ENCODE data around the gene METTL18. TPM values are rescaled to one million over a fixed set of nuclear protein-coding genes. Genes with fewer than 3 reads are reported as not detected.
"Not testable (repeated sequence)": the region's sequence is repeated elsewhere in the genome, so short reads cannot be mapped to it uniquely, and the experiment has no call there.

METTL18 gene
- total RNA-seq = 9.0 TPM

DNA sequence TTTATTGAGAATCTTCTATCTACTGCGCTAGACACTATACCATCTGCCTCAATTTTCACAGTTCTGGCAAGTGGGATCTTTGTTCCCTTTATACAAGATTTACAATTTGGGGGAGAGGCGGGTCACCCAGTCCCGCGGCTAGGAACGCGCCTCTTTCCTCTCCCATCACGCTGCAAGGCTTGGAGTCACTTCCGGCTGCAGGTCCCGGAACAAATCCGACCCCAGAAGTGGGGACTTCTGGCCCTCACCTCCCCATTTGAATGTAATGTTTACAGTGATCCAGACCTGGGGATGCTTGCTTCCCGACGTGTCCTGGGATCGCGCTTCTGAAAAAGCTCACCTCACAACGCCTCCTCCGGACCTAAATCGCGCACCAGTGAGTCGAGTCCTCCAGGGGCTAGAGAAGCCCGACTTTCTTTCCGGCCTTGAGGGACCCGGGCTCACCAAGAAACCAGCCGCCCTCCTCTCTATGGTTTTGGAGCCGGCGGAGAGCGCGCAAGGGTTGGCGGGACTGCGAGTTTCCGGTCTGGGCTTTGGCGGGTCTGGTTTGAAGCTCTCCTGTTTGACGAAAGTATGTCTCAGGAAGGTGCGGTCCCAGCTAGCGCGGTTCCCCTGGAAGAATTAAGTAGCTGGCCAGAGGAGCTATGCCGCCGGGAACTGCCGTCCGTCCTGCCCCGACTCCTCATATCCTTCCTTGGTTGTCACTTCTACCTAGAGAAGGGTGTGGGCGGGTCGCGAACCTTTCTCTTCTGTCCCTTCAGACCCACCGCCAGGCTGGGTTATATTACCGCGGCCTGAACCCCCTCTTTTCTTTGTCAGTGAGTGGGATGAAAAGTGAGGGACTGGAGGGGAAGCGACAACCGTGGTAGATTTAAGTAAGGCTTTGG lies at the start of gene METTL18:
Gene METTL18, minus strand, starts transcription at position 378 of the 887 bp plus-strand sequence. CDS start 1,212 bp downstream, outside the sequence.
- DNase-seq (ENCODE audit: low spot score in 2 of 2) = peak; percentile 69 to 82
- no peak for FAIRE-seq

GRCh38 chr1:169838942-169839341 lies 44.2 kb upstream of the METTL18 start:
- FAIRE-seq (no peak), DNase-seq (ENCODE audit: low spot score in 2 of 2) (no peak)

GRCh38 chr1:169836198-169836597 lies 41.5 kb upstream of the METTL18 start:
- FAIRE-seq (no peak), DNase-seq (ENCODE audit: low spot score in 2 of 2) (no peak)

DNA sequence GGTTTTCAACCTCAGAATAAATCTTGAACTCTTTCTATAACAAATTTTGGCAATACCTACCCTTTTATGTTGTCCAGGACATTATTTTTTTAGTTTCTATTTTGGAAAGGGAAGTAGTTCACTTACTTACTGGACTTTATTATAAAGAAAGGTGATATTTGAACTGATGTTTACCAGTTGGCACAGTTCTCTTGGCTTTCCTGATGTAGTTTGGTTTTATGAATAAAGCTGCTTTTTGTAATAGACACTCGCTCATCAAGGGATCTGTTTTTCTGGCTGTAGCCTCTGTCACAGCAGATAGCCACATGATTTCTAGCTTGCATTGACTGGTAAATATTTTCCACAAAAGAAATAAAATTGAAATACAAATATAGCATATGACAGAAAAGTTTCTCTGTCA lies 40.9 kb upstream of the METTL18 start:
- no peak for DNase-seq (ENCODE audit: low spot score in 2 of 2)
- FAIRE-seq = no peak

- FAIRE-seq (no peak), DNase-seq (ENCODE audit: low spot score in 2 of 2) (no peak)
Observed at GRCh38 chr1:169834869-169835268, 40.2 kb upstream of the METTL18 start.

DNA sequence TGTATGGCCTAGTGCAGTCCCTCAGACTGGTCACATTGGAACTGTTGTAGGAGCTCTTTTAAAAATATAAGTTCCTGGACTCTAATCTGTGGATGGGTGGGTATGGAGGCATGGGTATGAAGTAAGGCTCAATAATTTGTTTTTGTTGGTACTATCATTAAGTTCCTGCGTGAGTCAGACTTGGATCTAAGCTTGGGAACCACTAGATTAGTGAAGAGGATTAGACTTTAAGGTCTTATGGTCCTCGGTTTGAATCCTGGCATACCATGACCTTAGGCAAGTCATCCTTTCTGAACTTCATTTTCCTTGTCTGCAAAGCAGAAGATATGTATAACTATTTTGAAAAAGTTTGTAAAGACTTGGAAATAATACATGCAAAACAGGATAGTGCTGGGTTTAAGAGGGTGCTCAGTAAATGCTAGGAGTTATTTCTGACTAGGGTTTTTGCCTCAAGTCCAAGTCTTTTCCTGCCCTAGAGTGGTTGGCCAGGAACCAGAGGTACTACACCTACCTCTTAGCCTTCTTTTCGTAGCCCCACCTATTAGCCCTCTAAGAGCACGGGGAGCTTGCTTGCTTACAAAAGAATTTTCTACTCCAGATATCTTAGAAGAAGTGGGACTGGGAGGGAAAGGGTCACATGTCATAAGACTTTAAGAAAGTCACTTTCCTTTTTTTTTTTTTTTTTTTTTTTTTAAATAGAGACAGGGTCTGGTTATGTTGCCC lies 38.6 kb upstream of the METTL18 start:
- DNase-seq (ENCODE audit: low spot score in 2 of 2) (no peak), FAIRE-seq (no peak)

DNA sequence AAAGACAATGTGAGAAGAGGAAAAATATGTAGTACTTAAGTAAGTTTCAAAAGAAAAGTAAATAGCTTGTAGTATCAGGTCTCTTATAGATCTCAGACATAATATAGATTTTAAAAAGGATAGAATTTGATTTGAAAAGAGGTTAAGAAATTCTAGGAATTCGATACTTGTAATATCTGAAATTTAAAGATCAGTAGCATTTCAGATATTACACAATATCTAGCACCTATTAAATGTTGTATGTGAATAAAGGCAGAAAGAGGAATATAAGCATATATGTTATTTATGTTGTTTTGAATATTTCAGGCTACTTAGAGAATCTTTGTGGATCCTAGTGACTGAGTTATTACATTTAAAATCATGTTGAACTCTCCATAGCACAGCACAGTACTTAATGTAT lies 35.0 kb upstream of the METTL18 start:
- FAIRE-seq (no peak), DNase-seq (ENCODE audit: low spot score in 2 of 2) (no peak)

DNA sequence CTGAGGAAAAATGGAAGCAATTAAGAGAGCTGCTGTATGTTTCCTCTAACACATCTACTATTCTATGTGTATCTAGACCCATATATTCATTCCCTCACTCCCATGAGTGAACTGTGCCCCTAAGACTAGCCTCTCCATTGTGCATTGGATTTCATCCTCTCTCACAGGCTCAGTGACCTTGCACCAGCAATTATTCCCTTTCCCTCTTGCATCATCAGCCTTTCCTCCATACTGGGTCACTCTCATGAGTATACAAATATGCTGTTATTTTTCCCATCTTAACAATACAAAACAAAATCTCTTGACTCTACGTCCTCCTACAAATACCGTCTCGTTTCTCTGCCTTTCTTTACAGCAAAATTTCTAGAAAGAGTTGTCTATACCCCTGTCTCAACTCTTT lies 29.4 kb upstream of the METTL18 start:
- FAIRE-seq (no peak), DNase-seq (ENCODE audit: low spot score in 2 of 2) (no peak)

DNA sequence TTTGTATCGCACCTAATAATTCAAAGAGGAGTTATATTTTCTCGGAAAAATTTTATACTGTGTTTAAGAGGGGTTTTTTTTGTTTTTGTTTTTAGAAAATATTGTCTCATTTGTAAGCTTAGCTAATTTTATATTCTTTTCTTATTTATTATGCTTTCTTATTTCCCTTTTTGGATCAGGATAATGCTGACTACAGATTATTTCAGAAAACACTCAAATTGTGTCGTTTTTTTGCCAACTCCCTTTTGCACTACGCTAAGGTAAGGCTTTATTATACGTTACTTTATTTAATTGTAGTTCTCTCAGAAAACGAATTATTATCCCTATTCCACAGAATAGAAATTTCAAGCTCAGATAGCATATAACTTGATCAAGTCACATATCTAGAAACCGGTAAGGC lies 26.8 kb upstream of the METTL18 start:
- FAIRE-seq (no peak), DNase-seq (ENCODE audit: low spot score in 2 of 2) (no peak)

DNA sequence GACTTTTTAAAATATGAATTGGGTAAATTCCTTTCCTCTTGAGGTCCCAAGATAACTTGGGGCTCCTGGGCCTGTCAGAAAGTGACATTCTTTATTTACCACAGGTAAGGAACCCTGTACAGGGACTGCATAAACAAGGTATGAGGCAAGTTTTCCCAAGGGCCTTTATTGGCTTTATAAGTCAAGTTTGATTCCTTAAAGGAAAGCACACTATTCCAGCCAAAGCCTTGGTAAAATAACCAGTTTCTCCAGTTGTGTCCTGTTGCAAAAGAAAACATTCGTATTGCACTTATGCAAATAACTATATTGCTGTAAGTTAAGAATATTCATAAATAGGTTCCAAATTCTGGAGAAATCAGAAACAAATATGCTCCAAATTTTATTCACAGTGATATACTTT lies 21.9 kb upstream of the METTL18 start:
- DNase-seq (ENCODE audit: low spot score in 2 of 2) (no peak), FAIRE-seq (no peak)

DNA sequence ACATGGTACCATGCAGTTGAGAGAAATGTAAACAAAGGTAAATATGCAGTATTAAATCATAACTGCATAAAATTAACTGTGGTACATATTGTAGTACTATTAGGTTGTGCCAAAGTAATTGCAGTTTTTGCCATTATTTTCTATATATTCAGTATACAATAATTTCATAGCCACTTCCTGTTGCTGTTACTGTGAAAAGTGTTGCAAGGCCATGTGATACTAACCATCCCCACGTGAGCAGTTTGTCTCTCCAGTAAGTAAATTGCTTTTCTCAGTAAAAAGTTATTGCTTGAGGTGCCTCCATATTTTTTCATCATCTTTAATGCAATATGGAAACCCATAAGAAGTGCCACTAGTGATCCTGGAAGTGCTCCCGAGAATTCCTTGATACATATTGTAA lies 19.6 kb upstream of the METTL18 start:
- FAIRE-seq = no peak

GRCh38 chr1:169812131-169812530 lies 17.4 kb upstream of the METTL18 start:
- FAIRE-seq (no peak), DNase-seq (ENCODE audit: low spot score in 2 of 2) (no peak)

More for the DNA sequence above, 19.6 kb upstream of the METTL18 start:
- DNase-seq (ENCODE audit: low spot score in 2 of 2) = no peak

GRCh38 chr1:169811418-169812035 lies 16.8 kb upstream of the METTL18 start:
- FAIRE-seq; DNase-seq (ENCODE audit: low spot score in 2 of 2): not testable (repeated sequence)

DNA sequence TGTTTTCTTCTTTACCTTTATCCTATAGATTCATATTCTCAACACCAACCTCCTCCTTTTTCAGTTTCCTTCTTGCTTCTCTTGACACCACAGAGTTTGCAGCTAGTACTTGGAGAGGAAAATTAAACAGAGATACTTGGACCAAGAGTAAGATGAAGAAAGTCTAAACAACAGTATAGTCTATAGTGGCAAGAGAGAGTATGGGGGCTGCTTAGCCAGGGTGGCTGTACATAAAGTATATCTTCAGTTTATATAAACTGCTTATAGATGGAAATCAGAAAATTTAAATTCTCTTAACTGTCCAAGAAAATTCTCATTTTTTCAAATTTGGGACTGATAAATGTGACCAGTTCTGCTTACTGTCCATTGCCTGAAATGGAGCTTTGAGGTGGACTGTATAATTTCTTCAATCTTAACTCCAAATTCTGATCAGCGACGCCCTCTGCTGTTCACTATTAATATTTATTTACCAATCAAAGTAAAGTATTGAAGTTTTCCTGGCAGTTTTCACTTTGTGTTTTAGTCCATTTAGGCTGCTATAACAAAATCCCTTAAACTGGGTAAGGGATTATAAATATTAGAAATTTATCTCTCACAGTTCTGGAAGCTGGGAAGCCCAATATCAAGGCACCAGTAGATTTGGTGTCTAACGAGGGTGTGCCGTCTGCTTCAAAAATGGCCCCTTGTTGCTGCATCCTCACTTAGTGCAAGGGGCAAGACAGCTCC lies 14.8 kb upstream of the METTL18 start:
- no peak for FAIRE-seq

DNA sequence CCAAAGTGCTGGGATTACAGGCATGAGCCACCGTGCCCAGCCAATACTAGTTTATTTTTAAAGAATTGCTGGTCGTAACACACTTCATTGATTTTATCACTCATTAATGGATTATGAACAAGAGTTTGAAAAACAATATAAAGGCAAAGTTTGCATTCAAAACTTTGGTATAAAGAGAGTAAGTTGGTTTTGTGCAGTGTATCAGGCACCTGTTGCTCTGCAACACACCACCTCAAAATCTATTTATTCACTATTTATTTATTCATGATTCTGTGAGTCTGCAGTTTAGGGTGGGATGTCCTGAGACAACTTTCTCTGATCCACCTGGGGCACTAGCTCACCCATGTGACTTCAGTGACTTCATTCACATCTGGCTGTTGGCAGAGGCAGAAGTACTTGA lies 10.2 kb upstream of the METTL18 start:
- FAIRE-seq (no peak), DNase-seq (ENCODE audit: low spot score in 2 of 2) (no peak)

More for the DNA sequence above, 14.8 kb upstream of the METTL18 start:
- DNase-seq (ENCODE audit: low spot score in 2 of 2) = peak; percentile 13 to 28

- FAIRE-seq (no peak), DNase-seq (ENCODE audit: low spot score in 2 of 2) (no peak)
Observed at GRCh38 chr1:169802888-169803287, 8.2 kb upstream of the METTL18 start.

GRCh38 chr1:169797281-169797680 lies 2.6 kb upstream of the METTL18 start:
- FAIRE-seq (no peak), DNase-seq (ENCODE audit: low spot score in 2 of 2) (no peak)

- DNase-seq (ENCODE audit: low spot score in 2 of 2) (no peak), FAIRE-seq (no peak)
Observed at GRCh38 chr1:169796274-169796810, 1.6 kb upstream of the METTL18 start.

DNA sequence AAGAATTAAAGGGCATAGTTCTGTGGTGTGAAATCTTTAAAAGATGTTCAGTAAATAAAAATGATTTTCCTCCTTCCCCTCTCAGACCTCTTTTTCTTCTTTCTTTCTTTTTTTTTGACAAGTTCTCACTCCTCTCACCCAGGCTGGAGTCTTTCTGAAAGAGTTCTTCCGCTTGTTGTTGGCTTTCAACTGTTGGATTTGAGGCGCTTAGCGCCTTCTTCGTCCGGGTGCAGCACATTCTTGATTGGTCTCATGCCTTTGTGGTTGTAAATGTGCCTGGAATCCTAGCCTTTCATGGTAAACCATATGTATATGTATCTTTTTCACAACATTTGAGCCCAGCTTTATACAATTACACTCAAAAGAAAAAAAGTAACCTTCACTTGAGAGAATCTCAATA lies 980 bp upstream of the METTL18 start:
- DNase-seq (ENCODE audit: low spot score in 2 of 2) (no peak), FAIRE-seq (no peak)

GRCh38 chr1:169793730-169794129 lies 977 bp downstream of the METTL18 start:
- DNase-seq (ENCODE audit: low spot score in 2 of 2) (no peak), FAIRE-seq (no peak)
